HepG2 (cell line): Measurements from ENCODE around the gene TOP1. TPM values are rescaled to one million over a fixed set of nuclear protein-coding genes. Genes with fewer than 3 reads are reported as not detected.

Source experiments
- CHCHD3 ChIP-seq: sonication (generic); formaldehyde crosslinking; IDR thresholded peaks from 2 replicates; pipeline ENCODE4 v1.8.0; 2022; ENCODE audit warnings: mild to moderate bottlenecking, missing genetic modification reagents, moderate library complexity
- FOXA3 ChIP-seq: IDR thresholded peaks from 2 replicates; pipeline ENCODE4 v1.6.1; 2016; ENCODE audit warnings: missing genetic modification reagents, missing compliant biosample characterization
- HMG20A ChIP-seq: IDR thresholded peaks from 2 replicates; pipeline ENCODE4 v1.6.1; 2016; ENCODE audit warnings: borderline replicate concordance
- HNF4A ChIP-seq: sonication (generic); formaldehyde crosslinking; IDR thresholded peaks from 2 replicates; pipeline ENCODE4 v1.4.0; 2020; ENCODE audit warnings: missing genetic modification reagents
- ISX ChIP-seq: sonication (generic); formaldehyde crosslinking; conservative IDR thresholded peaks from 2 replicates; pipeline ENCODE4 v1.5.0; 2020; ENCODE audit warnings: missing genetic modification reagents
- MXI1 ChIP-seq: IDR thresholded peaks from 3 replicates; pipeline ENCODE4 v1.6.1; 2012; ENCODE audit warnings: low read depth, low read length, inconsistent platforms, borderline replicate concordance
- NR2F1 ChIP-seq, 2 experiments: fragments of 450-650 bp in 1 of 2; formaldehyde crosslinking in 1 of 2; IDR thresholded peaks; 2 replicates each; pipeline versions ENCODE4 v1.5.0 to v1.6.1; 2016 to 2020; ENCODE audit warnings: mild to moderate bottlenecking in 1 of 2, missing compliant biosample characterization in 1 of 2, missing genetic modification reagents in 1 of 2, moderate library complexity in 1 of 2
- SMAD1 ChIP-seq: sonication (generic); formaldehyde crosslinking; IDR thresholded peaks from 2 replicates; pipeline ENCODE4 v1.4.0; 2020; ENCODE audit warnings: missing genetic modification reagents, low read depth, mild to moderate bottlenecking, borderline replicate concordance
- SNAPC2 ChIP-seq: sonication (generic); formaldehyde crosslinking; IDR thresholded peaks from 2 replicates; pipeline ENCODE4 v1.8.1; 2022; ENCODE audit warnings: mild to moderate bottlenecking, missing genetic modification reagents
- ZBTB8A ChIP-seq: sonication (generic); formaldehyde crosslinking; IDR thresholded peaks from 2 replicates; pipeline ENCODE4 v1.4.0; 2020; ENCODE audit warnings: mild to moderate bottlenecking, low read depth, missing genetic modification reagents, borderline replicate concordance
- ZNF292 ChIP-seq: sonication (generic); formaldehyde crosslinking; IDR thresholded peaks from 2 replicates; pipeline ENCODE4 v1.8.1; 2022; ENCODE audit warnings: mild to moderate bottlenecking, low read depth, missing genetic modification reagents, borderline replicate concordance
- ZNF335 ChIP-seq: sonication (generic); formaldehyde crosslinking; IDR thresholded peaks from 2 replicates; pipeline ENCODE4 v1.4.0; 2020; ENCODE audit warnings: missing genetic modification reagents
- ZNF7 ChIP-seq: IDR thresholded peaks from 2 replicates; pipeline ENCODE4 v1.6.1; 2016; ENCODE audit warnings: missing biosample characterization, missing genetic modification reagents
- polyA plus RNA-seq, 8 experiments: library from polyadenylated mRNA; depleted of rRNA in 3 of 8; stranded (reverse) in 7 of 8; unstranded in 1 of 8; fragments of >200 nt; fragmentation: Illumina TruSeq in 4 of 8; extraction: Trizol in 4 of 8; gene quantifications; 2 replicates each; pipeline versions ENCODE4 v1.2.1 to v1.2.3, GENCODE V29; 2011 to 2016; ENCODE audit warnings: low read depth in 4 of 8, missing spikeins in 1 of 8, mixed read lengths in 1 of 8; ENCODE audit not compliant: insufficient read depth in 1 of 8
- total RNA-seq, 5 experiments: library from RNA; depleted of rRNA; stranded (reverse); fragments of >200 nt; fragmentation: Illumina TruSeq; extraction: Trizol; gene quantifications; 2 replicates each; pipeline ENCODE4 v1.2.3, GENCODE V29; 2016; ENCODE audit warnings: low read depth in 1 of 5
- TF ChIP-seq, protein P1 (sequence below): sonication (generic); formaldehyde crosslinking; IDR thresholded peaks from 2 replicates; pipeline ENCODE4 v1.4.0; 2020; ENCODE audit warnings: low read depth, missing genetic modification reagents
- TF ChIP-seq, protein P2 (sequence below): sonication (generic); formaldehyde crosslinking; IDR thresholded peaks from 2 replicates; pipeline ENCODE4 v1.4.0; 2020; ENCODE audit warnings: mild to moderate bottlenecking, missing genetic modification reagents
- TF ChIP-seq, protein P3 (sequence below): sonication (generic); formaldehyde crosslinking; IDR thresholded peaks from 2 replicates; pipeline ENCODE4 v1.4.0; 2020; ENCODE audit warnings: missing genetic modification reagents
- TF ChIP-seq, protein P4 (sequence below): IDR thresholded peaks from 2 replicates; pipeline ENCODE4 v1.6.1; 2016; ENCODE audit warnings: missing compliant biosample characterization, missing genetic modification reagents, borderline replicate concordance
- TF ChIP-seq, protein P5 (sequence below): sonication (generic); formaldehyde crosslinking; IDR thresholded peaks from 2 replicates; pipeline ENCODE4 v1.5.1; 2020; ENCODE audit warnings: missing genetic modification reagents, mild to moderate bottlenecking, borderline replicate concordance

TOP1 gene
- total and polyA plus RNA-seq, 2 of the 13 experiments (the other 11 are each of a cell fraction or from before 2014, with no cell fraction given) = 10.2 to 19.4 TPM

DNA sequence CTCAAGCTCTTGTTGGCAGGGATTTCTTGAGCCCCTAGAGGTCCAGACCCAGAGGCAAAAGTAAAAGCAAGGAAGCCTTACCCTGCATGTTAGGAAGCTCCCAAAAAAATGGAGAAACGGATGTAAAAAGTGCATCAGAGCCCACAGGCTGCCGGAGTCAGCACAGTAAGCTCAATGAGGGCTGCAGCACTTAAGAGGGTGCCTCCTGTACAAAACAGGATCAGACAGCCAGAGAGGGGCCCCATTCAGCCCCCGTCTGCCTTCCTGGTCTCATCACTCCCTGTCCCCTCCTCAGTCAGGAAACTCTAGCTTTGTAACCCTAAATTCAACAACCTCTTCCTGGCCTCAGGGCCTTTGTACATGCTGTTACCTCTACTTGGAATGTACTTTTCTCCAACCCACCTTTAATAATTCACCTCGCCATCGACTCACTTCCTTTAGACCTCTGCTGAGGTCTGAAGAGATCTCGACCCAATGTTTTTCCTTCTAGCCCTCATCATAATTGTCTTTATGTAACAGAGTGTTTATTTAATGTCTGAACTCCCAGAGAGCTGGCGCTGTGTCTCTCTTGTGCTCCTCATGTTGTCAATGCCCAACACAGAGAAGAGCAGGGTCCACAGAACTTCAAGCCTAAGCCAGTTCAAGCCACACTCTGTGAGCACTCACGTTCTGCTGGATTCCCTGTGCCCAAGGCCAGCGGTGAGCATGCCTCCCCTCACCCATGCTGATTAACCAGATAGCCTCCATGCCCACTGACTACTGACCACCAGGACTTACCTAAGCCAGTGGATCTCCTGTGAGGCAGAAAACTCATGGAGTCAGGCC lies 106.0 kb downstream of the TOP1 start (continued):
- TF ChIP-seq NR2F1 (CRISPR knock-in tag; IDR thresholded peaks at IDR 0.05) (no peak), ZBTB8A (CRISPR knock-in tag) (no peak), ZNF7 (peak; percentile 81), SNAPC2 (0 out of 2 replicates have a peak, but pooled peaks have one; percentile 3), ZNF335 (CRISPR knock-in tag) (no peak), MXI1 (peak; percentile 9; the same call in 1 of the 3 replicates), HMG20A (CRISPR knock-in tag) (no peak), ZNF292 (peak; percentile 34; the same call in 1 of the 2 replicates), CHCHD3 (CRISPR knock-in tag) (0 out of 2 replicates have a peak, but pooled peaks have one; percentile 58), FOXA3 (CRISPR knock-in tag) (0 out of 2 replicates have a peak, but pooled peaks have one; percentile 5), HNF4A (CRISPR knock-in tag) (peak; percentile 33; the same call in 1 of the 2 replicates), ISX (CRISPR knock-in tag) (no peak), SMAD1 (CRISPR knock-in tag) (0 out of 2 replicates have a peak, but pooled peaks have one; percentile 67)
- TF ChIP-seq, protein P1, sequence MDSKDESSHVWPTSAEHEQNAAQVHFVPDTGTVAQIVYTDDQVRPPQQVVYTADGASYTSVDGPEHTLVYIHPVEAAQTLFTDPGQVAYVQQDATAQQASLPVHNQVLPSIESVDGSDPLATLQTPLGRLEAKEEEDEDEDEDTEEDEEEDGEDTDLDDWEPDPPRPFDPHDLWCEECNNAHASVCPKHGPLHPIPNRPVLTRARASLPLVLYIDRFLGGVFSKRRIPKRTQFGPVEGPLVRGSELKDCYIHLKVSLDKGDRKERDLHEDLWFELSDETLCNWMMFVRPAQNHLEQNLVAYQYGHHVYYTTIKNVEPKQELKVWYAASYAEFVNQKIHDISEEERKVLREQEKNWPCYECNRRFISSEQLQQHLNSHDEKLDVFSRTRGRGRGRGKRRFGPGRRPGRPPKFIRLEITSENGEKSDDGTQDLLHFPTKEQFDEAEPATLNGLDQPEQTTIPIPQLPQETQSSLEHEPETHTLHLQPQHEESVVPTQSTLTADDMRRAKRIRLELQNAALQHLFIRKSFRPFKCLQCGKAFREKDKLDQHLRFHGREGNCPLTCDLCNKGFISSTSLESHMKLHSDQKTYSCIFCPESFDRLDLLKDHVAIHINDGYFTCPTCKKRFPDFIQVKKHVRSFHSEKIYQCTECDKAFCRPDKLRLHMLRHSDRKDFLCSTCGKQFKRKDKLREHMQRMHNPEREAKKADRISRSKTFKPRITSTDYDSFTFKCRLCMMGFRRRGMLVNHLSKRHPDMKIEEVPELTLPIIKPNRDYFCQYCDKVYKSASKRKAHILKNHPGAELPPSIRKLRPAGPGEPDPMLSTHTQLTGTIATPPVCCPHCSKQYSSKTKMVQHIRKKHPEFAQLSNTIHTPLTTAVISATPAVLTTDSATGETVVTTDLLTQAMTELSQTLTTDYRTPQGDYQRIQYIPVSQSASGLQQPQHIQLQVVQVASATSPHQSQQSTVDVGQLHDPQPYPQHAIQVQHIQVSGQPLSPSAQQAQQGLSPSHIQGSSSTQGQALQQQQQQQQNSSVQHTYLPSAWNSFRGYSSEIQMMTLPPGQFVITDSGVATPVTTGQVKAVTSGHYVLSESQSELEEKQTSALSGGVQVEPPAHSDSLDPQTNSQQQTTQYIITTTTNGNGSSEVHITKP (CRISPR knock-in tag) = 0 out of 2 replicates have a peak, but pooled peaks have one; percentile 16
- TF ChIP-seq, protein P2, sequence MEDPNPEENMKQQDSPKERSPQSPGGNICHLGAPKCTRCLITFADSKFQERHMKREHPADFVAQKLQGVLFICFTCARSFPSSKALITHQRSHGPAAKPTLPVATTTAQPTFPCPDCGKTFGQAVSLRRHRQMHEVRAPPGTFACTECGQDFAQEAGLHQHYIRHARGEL (CRISPR knock-in tag) = no peak
- TF ChIP-seq, protein P3, sequence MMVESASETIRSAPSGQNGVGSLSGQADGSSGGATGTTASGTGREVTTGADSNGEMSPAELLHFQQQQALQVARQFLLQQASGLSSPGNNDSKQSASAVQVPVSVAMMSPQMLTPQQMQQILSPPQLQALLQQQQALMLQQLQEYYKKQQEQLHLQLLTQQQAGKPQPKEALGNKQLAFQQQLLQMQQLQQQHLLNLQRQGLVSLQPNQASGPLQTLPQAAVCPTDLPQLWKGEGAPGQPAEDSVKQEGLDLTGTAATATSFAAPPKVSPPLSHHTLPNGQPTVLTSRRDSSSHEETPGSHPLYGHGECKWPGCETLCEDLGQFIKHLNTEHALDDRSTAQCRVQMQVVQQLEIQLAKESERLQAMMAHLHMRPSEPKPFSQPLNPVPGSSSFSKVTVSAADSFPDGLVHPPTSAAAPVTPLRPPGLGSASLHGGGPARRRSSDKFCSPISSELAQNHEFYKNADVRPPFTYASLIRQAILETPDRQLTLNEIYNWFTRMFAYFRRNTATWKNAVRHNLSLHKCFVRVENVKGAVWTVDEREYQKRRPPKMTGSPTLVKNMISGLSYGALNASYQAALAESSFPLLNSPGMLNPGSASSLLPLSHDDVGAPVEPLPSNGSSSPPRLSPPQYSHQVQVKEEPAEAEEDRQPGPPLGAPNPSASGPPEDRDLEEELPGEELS = no peak
- TF ChIP-seq, protein P4, sequence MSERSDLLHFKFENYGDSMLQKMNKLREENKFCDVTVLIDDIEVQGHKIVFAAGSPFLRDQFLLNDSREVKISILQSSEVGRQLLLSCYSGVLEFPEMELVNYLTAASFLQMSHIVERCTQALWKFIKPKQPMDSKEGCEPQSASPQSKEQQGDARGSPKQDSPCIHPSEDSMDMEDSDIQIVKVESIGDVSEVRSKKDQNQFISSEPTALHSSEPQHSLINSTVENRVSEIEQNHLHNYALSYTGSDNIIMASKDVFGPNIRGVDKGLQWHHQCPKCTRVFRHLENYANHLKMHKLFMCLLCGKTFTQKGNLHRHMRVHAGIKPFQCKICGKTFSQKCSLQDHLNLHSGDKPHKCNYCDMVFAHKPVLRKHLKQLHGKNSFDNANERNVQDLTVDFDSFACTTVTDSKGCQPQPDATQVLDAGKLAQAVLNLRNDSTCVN (CRISPR knock-in tag) = no peak
- TF ChIP-seq, protein P5, sequence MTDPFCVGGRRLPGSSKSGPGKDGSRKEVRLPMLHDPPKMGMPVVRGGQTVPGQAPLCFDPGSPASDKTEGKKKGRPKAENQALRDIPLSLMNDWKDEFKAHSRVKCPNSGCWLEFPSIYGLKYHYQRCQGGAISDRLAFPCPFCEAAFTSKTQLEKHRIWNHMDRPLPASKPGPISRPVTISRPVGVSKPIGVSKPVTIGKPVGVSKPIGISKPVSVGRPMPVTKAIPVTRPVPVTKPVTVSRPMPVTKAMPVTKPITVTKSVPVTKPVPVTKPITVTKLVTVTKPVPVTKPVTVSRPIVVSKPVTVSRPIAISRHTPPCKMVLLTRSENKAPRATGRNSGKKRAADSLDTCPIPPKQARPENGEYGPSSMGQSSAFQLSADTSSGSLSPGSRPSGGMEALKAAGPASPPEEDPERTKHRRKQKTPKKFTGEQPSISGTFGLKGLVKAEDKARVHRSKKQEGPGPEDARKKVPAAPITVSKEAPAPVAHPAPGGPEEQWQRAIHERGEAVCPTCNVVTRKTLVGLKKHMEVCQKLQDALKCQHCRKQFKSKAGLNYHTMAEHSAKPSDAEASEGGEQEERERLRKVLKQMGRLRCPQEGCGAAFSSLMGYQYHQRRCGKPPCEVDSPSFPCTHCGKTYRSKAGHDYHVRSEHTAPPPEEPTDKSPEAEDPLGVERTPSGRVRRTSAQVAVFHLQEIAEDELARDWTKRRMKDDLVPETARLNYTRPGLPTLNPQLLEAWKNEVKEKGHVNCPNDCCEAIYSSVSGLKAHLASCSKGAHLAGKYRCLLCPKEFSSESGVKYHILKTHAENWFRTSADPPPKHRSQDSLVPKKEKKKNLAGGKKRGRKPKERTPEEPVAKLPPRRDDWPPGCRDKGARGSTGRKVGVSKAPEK (CRISPR knock-in tag) = 0 out of 2 replicates have a peak, but pooled peaks have one; percentile 28
